OCI-LY7 (cell line): Measurements from ENCODE around the gene MTUS2. TPM values are rescaled to one million over a fixed set of nuclear protein-coding genes. Genes with fewer than 3 reads are reported as not detected.

ENCODE experiments used
- BruUV-seq: library from RNA; stranded (reverse); fragments of 400-500 nt; replicated peaks from 2 replicates; lab custom pipeline; 2021; lab: Mats Ljungman, UMichigan
- CTCF ChIA-PET: fragments of 300-600 bp; sonication (Branson Sonifier 250); formaldehyde crosslinking; loops from one replicate; lab custom pipeline; 2022; ENCODE audit warnings: antibody characterized with exemption; ENCODE audit not compliant: unreplicated experiment; lab: Charles Lee
- POLR2A ChIA-PET: fragments of 300-600 bp; sonication (Branson Sonifier 250); formaldehyde crosslinking; loops from one replicate; lab custom pipeline; 2022; ENCODE audit warnings: antibody characterized with exemption; lab: Charles Lee
- DNase-seq: peaks from one replicate; pipeline ENCODE4 v3.0.0-alpha.2; 2015; ENCODE audit warnings: low spot score
- H2AFZ ChIP-seq: fragments of 200-600 bp; sonication (generic), shearing (Covaris generic); 2 replicates; pipeline ENCODE4 v1.6.1; 2014; ENCODE audit warnings: mild to moderate bottlenecking, antibody characterized with exemption, low read length, moderate library complexity
- H3K27ac ChIP-seq: fragments of 200-600 bp; sonication (generic); 2 replicates; pipeline ENCODE4 v1.5.1; 2014; ENCODE audit warnings: mixed run types, low read depth, mild to moderate bottlenecking, moderate library complexity, low read length, inconsistent platforms; ENCODE audit not compliant: poor library complexity, severe bottlenecking
- H3K36me3 ChIP-seq: fragments of 200-600 bp; sonication (generic); 2 replicates; pipeline ENCODE4 v1.6.1; 2014; ENCODE audit warnings: mild to moderate bottlenecking, antibody characterized with exemption, low read length, moderate library complexity, mixed read lengths; ENCODE audit not compliant: insufficient read depth
- H3K4me1 ChIP-seq: fragments of 200-600 bp; sonication (generic); 2 replicates; pipeline ENCODE4 v1.5.1; 2014; ENCODE audit warnings: mild to moderate bottlenecking, low read length; ENCODE audit not compliant: insufficient read depth, poor library complexity, severe bottlenecking
- H3K4me2 ChIP-seq: fragments of 200-600 bp; sonication (generic); 2 replicates; pipeline ENCODE4 v1.6.1; 2014; ENCODE audit warnings: mild to moderate bottlenecking, low read length
- H3K4me3 ChIP-seq: fragments of 200-600 bp; sonication (generic); 2 replicates; pipeline ENCODE4 v1.5.1; 2014; ENCODE audit warnings: mild to moderate bottlenecking, low read depth, low read length; ENCODE audit not compliant: poor library complexity, severe bottlenecking
- H3K79me2 ChIP-seq: fragments of 200-600 bp; sonication (generic); 2 replicates; pipeline ENCODE4 v1.6.1; 2016; ENCODE audit warnings: low read depth, mild to moderate bottlenecking, low read length, moderate library complexity, mixed read lengths; ENCODE audit not compliant: insufficient read depth
- H3K9me2 ChIP-seq: fragments of 200-600 bp; sonication (generic); 2 replicates; pipeline ENCODE4 v1.6.1; 2016; ENCODE audit warnings: mild to moderate bottlenecking, low read length, mixed read lengths; ENCODE audit not compliant: insufficient read depth
- H3K9me3 ChIP-seq: fragments of 200-600 bp; sonication (generic); 2 replicates; pipeline ENCODE4 v1.6.1; 2014; ENCODE audit warnings: mild to moderate bottlenecking, mixed run types, low read length, mixed read lengths
- H4K20me1 ChIP-seq: fragments of 200-600 bp; sonication (generic); 2 replicates; pipeline ENCODE4 v1.6.1; 2014; ENCODE audit warnings: mild to moderate bottlenecking, antibody characterized with exemption, low read length, moderate library complexity, mixed read lengths; ENCODE audit not compliant: insufficient read depth
- CTCF ChIP-seq: fragments of 200-600 bp; sonication (generic); conservative IDR thresholded peaks from 2 replicates; pipeline ENCODE4 v1.5.1; 2014; ENCODE audit warnings: mild to moderate bottlenecking, antibody characterized with exemption, low read length, moderate library complexity, mixed read lengths
- EZH2phosphoT487 ChIP-seq: fragments of 200-600 bp; sonication (generic); IDR thresholded peaks from 2 replicates; pipeline ENCODE4 v1.6.1; 2018; ENCODE audit warnings: low read depth, borderline replicate concordance, mild to moderate bottlenecking, mixed run types, antibody characterized with exemption, low read length, moderate library complexity, mixed read lengths
- intact Hi-C: fragments of 100-400 bp; cut with micrococcal nuclease; formaldehyde crosslinking; loops from one replicate; pipeline ENCODE4 v1.10.0; 2022; ENCODE audit not compliant: unreplicated experiment
- total RNA-seq, 2 experiments: library from RNA; depleted of rRNA in 1 of 2; stranded (reverse); fragments of >200 nt in 1 of 2; shearing (Covaris generic) in 1 of 2; gene quantifications; 2 replicates each; pipeline ENCODE4 v1.2.3, GENCODE V29; 2014 to 2022

The MTUS2 gene
- total RNA-seq, 2 experiments from 2014 or later, result 0.16 to 9.8 TPM

GRCh38 chr13:29520671-29521070 lies 700.5 kb downstream of the MTUS2 start:
- TF ChIP-seq CTCF, result no peak
- TF ChIP-seq EZH2phosphoT487, result no peak
- H3K79me2 ChIP-seq, result no peaks in the 10 kb centered on the region
- H4K20me1 ChIP-seq, result no peaks in the 10 kb centered on the region
- BruUV-seq, result no TSS peak
- DNase-seq, result no peak
- ChIA-PET CTCF (no interaction called here), POLR2A (interaction anchor here (0.5 kb wide), 1 partner anchor 72 kb away, joined by 3 read pairs; no protein-coding TSS in a partner anchor)
- no peaks in the 10 kb centered on the region for H3K4me1 ChIP-seq
- intact Hi-C loops, result no loop called here
- no peak overlapping the region for H2AFZ ChIP-seq
- no peak overlapping the region for H3K4me3 ChIP-seq
- no peaks in the 10 kb centered on the region for H3K9me3 ChIP-seq
- H3K27ac ChIP-seq, result no peak overlapping the region
- peaks cover 100% of the 10 kb centered on the region for H3K36me3 ChIP-seq
- no peaks in the 10 kb centered on the region for H3K9me2 ChIP-seq
- no peak overlapping the region for H3K4me2 ChIP-seq

GRCh38 chr13:29521336-29521735 lies 701.2 kb downstream of the MTUS2 start:
- ChIA-PET CTCF (no interaction called here), POLR2A (no interaction called here)
- Histone ChIP-seq H4K20me1 (no peaks in the 10 kb centered on the region), H3K36me3 (peaks cover 99% of the 10 kb centered on the region), H3K9me2 (no peaks in the 10 kb centered on the region), H3K79me2 (no peaks in the 10 kb centered on the region), H3K27ac (no peak overlapping the region), H3K9me3 (no peaks in the 10 kb centered on the region), H2AFZ (no peak overlapping the region), H3K4me3 (no peak overlapping the region), H3K4me1 (no peaks in the 10 kb centered on the region), H3K4me2 (no peak overlapping the region)
- intact Hi-C loops, result no loop called here
- no peak for DNase-seq
- no peak for TF ChIP-seq EZH2phosphoT487
- no peak for TF ChIP-seq CTCF
- no TSS peak for BruUV-seq

GRCh38 chr13:29522044-29522685 lies 702.0 kb downstream of the MTUS2 start:
- Histone ChIP-seq H4K20me1 (no peaks in the 10 kb centered on the region), H3K4me1 (no peaks in the 10 kb centered on the region), H3K4me2 (no peak overlapping the region), H2AFZ (no peak overlapping the region), H3K9me2 (no peaks in the 10 kb centered on the region), H3K27ac (no peak overlapping the region), H3K9me3 (no peaks in the 10 kb centered on the region), H3K36me3 (peaks cover 99% of the 10 kb centered on the region), H3K4me3 (no peak overlapping the region), H3K79me2 (no peaks in the 10 kb centered on the region)
- no peak for DNase-seq
- CTCF ChIA-PET, result no interaction called here
- TF ChIP-seq EZH2phosphoT487, result no peak
- no peak for TF ChIP-seq CTCF
- POLR2A ChIA-PET, result no interaction called here
- no TSS peak for BruUV-seq
- intact Hi-C loops, result no loop called here
